Astrocyte of the hippocampus (primary cell): ENCODE results near the gene TRIO.
"Not testable (repeated sequence)": the region's sequence is repeated elsewhere in the genome, so short reads cannot be mapped to it uniquely, and the experiment has no call there.

Experiments
- DNase-seq: peaks from one replicate; pipeline ENCODE4 v3.0.0; 2011; ENCODE audit warnings: low read depth, low spot score

The TRIO gene

DNA sequence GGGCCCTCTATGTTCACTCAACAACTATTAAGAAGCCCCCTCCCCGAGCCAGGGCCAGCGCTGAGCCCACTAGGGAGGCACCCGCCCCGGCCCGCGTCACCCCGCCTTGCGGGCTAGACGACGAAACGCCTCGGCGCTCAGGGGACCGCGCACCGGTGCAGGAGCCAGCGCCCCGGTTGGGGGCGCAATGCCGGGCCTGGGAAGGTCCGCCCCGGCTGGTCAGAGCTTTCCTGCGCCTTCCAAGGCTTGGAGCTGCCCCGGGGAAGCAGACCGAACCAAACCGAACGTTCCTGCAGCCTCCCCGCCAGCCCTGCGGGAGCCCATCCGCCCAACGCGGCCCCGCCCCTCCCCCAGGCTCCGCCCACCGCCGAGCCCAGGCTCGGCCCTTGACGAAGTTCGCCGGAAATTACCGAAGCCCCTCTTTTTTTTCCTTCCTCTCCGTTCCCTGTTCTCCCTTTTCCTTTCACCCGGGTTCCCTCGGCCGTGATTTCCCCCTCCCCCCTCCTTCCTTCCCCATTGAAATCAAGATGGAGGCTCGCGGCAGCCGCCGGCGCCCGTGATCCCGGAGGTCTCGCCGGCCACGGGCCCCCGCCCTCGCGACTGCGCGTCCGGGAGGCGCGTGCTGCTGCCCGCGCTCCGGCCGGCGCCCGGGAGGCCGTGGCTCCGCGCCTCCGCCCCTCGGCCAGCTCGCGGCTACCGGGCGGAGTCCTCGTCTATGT lies at the start of gene TRIO:
TSS of gene TRIO (plus strand) at position 516 of the 719 bp plus-strand sequence. CDS start 384 bp downstream, outside the sequence.
- peak; percentile 97 for DNase-seq

DNA sequence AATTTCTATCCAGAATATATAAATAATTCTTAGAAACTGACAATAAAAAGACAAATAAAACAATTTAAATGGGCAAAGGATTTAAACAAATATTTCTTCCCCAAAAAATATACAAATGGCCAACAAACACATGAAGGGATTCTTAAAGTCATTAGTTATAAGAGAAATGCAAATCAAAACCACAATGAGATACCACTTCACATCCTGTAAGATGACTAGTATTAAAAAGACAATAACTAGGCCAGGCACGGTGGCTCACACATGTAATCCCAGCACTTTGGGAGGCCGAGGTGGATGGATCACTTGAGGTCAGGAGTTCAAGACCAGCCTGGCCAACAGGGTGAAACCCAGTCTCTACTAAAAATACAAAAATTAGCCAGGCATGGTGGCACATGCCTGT lies 45.8 kb upstream of the TRIO start:
- DNase-seq = not testable (repeated sequence)

DNA sequence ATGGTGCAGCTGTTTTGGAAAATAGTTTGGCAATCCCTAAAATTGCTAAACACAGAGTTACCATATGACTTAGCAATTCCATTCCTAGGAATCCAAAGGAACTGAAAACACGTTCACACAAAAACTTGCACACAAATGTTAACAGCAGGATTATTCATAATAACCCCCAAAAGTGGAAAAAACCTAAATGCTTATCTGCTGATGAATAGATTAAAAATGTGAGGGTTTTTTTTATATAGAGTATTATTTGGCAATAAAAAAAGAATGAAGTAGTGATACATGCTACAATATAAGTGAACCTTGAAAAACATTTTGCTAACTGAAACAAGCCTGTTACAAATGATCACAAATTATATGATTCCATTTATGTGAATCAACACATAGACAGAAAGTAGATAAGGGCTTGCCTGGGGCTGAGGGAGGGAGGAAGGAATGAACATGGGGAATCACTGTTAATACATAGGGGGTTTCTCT lies 45.1 kb upstream of the TRIO start:
- DNase-seq = no peak

DNA sequence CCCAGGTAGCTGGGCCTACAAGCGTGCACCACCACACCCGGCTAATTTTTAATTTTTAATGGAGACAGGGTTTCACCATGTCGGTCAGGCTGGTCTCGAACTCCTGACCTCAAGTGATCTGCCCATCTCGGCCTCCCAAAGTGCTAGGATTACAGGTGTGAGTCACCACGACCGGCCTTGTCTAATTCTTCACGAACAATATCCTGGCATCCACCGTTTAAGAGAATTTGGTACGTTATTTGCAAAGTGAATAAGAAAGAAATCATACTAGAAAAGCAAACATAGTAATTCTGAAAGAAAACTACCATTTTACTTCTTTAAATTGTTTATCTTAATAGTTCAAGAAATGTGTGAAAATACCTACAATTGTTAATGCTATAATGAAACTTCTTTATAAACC lies 42.9 kb upstream of the TRIO start:
- no peak for DNase-seq

DNA sequence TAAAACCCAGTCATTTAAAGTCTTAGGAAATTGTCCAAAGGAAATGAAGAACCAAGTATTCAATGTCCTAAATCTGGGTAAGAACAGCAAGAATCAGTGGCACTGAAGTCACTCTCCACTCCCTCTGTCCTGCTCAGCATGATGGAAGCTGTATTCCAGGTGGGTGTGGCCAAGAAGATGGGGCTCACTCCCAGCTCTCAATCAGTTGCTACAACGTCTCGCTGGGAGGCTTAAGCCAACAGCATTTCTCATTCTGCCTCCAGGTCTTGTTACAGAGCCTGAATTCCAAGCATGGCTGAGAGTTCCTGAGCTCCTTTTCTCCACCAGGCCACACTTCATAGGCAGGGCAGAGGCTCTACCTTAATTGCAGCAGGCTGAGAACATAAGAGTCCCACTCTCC lies 41.2 kb upstream of the TRIO start:
- DNase-seq = peak; percentile 28

DNA sequence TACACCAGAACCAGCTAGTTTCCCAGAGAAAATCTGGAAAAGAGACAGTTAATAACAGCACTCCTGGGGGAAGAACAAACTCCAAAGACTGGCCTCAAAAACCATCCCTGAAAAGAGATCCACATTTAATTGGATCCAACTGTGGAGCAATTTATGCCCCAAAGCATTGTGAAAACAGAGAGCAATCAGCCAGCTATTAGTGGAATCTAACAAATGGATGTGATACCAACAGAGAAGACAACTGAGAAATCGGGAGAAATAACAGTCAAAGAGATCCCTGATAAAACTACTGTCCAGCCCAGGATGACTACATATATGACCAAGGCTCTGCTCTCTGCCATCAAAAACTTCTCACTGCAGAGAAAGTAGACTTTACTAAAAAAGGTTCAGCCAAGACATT lies 40.5 kb upstream of the TRIO start:
- DNase-seq = no peak

DNA sequence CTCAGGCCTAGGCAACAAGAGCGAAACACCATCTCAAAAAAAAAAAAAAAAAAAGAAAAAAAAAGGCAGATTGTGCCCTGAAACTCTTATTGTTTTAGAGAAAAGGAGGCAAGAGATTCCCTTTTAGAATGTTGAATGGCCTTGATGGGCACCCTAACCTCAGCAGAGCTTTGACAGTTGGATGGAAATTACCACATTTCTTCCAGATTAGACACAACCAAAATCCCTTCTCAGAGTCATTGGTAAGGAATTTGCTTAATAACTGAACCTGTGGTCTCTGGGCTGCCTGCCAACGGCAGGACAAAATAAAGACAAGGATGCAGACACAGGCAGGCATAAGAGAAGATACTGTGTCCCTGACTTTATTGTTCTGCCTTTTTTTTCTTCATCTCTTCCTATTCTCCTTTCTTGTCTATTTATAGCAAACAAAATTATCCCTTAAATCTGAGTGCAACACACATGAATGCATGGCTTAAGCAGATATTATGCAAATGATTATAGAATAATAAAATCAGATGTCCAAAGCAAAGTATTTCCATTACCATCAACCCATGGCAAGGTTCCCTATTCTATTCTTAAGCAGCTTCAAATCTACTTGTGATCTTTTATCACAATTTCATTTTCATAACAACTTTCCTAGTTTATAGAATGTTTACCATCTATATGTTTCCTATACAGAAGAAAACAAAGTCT lies 37.3 kb upstream of the TRIO start:
- DNase-seq = peak; percentile 96

DNA sequence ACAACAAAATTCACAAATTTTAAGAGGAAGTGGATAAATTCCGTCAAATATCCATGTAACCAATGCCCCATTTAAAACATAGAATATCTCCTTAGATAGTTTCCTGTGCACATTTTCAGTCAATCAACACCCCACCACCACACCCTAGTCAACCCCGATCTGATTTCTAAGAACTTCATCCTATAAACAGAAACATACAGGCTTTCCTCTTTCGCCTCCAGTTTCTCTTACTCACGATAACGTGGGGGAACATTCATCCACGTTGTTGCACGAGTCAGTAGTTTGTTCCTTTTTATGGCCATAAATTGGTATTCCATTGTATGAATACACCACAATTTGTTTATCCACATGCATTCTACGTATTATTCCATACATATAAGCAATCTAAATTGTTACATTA lies 35.6 kb upstream of the TRIO start:
- DNase-seq = no peak

DNA sequence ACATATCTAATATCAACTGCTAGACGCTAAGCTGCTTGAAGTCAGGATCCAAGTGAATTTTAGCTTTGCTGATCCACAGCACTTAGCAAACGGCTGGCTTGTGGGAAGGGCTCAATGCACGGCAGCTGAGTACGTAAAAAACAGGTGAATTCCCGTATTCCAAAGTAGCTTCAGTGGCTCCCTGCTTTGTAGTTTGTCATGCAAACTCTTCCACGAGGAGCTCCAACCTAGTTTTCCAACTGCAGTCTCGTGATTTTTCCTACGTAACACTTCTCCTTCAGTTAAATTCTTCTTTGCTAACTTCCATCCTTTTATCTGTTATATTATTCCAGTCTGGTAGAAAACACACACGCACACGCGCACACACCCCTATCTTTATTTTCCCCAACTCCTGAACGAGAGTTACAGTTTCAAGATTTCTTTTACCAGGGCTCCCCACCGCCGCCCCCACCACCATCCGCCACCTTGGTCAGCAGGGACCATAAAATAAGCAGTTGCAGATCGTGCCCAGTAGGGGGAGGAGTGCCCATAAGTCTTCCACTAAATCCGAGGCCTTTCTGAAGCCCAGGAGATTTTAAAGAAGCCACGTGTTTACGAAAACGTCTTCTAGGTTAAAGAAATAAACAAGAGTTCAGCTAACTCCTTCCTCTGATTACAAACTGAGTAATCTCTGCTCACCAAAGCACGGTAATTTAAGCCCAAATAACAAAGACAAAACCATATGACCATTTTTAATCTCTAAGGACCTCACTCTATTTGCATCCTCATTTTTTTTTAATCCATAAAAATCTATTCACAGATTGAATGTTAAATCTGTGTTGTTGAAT lies 34.8 kb upstream of the TRIO start:
- peak; percentile 81 for DNase-seq

DNA sequence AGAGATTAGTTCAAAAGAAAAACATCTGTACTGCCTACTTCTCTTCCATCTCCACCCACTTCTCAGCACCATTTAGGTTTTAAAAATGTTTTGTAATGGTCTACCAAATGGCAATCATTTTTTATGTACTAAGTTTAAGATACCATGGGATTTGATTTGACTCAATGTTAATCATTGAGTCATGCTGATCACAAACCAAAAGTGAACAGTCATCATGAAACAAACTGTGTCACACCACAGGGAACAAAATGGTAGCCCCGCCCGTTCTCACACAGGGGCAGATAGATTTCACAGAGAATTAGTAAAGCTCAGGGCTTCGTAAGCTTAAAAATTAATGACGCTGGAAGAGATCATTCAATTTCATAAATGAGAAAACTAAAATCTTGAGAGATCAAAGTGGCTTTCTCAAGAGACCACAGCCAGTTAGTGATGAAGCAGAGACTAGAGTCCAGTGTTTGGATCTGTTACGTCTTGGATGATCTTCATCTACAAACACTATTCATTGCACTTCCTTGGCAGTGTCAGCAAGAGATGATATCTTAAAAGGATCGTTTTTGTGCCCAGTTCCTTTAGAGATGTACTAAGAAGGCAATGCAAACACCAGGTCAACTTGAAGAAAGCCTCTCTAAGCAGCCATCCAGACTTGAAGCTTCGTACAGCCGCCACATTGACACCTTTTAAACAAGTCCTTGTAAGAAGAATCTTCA lies 33.9 kb upstream of the TRIO start:
- peak; percentile 40 for DNase-seq

DNA sequence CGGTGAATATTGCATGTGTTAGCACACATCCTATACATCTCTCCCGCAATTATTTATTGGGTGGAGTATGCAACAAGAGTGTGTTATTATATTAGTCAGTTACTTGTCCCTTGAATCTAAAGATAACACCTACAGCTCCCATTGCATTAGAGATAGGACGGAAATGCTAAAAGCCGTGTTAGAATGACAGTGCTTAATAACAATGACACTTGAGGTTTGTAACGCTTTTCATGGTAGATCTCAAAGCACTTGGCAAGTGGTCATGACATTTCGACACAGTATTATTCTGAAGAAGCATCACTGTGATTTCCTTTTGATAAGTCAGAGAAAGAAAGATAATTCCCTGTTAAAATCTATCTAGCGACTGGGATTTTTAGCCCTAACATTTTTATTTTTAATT lies 33.4 kb upstream of the TRIO start:
- no peak for DNase-seq

DNA sequence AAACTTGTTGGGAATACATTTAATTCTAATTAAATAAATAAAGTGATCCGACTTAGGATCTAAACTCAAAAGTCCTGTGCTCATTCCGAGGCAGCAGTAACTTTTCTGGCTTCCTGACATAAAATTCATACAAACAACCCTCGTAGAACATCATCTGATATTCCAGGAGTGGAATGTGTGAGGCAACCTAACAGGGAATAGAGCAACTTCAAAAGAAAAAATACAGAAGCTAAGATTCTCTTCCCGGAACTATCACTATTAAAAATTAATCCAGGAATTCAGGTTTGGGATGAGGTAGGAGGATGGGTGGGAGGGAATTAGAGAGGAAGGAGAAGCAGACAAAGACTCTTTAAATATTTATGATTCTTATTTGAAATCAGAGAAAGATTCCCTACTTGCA lies 32.9 kb upstream of the TRIO start:
- no peak for DNase-seq

DNA sequence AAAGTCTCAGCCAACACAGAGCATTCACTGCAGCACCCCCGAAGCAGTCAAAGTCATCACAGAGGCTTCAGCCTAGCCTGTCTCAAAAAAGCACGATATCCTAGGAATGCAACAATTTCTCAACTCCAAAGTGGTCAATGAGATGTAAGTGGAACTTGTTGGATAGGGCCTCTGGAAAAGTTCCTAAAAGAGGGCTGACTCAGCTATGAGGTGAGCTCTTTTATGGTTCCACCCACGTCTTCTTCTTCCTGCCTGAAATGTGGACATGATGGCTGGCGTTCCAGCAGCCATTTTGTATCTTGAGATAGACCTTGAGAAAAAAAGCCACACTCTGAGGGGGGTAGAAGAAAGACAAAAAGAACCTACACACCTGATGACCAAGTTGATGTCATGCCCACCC lies 32.5 kb upstream of the TRIO start:
- DNase-seq = peak; percentile 64

DNA sequence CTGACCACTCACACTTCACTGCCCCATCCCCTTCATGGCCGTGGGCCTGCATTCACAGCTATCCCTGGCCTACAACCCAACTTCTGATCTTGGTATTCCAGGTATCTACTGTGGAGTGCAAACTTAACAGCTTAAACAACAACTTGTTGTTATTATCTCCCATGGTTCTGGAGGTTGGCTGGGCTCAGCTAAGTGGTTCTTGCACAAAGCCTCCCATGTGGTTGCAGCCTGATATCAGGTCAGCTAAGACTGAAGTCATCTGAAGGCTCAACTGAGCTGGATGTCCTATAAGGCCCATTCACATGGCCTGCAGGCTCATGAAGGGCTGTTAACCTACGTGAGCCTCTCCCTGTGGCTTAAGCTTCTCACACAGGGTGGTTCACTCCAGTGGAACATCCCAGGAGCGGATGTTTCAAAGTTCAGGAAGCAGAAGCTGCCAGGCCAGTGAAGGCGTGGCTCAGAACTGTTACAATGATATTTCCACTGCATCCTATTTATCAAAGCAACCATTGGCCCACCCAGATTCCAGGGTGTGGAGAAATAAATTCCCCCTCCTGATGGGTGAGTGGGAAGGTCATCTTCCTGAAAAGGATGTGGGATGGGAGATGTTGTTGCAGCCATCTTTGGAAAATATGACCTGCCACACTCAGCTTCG lies 30.0 kb upstream of the TRIO start:
- DNase-seq = no peak

DNA sequence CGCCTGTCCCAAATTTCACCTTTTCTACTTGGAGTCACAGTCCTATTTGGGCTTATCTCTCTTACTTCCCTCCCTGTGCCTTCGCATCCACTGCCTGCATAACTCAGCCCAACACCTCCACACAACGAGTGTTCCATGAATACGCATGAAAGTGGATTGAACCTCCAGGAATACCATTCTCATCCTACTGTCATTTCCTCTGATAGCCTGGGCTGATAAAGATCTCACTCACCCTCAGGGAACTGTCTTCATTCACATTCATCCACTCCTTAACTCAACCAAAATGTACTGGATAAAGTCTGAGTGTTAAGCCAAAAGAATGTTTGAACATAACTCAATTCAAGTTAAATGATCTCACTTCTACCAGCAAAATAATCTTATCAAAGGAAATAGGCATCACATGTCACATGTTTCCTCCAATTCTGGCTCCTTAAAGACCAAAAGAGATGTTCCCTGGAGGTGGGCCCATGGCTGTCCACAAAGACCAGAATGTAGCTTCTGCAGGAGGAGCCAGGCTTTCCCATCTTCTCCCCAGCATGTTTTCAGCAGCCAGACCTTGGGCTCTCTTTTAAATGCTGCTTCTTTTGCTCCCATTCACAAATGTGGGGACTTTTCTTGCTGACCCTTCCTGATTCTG lies 28.4 kb upstream of the TRIO start:
- no peak for DNase-seq

DNA sequence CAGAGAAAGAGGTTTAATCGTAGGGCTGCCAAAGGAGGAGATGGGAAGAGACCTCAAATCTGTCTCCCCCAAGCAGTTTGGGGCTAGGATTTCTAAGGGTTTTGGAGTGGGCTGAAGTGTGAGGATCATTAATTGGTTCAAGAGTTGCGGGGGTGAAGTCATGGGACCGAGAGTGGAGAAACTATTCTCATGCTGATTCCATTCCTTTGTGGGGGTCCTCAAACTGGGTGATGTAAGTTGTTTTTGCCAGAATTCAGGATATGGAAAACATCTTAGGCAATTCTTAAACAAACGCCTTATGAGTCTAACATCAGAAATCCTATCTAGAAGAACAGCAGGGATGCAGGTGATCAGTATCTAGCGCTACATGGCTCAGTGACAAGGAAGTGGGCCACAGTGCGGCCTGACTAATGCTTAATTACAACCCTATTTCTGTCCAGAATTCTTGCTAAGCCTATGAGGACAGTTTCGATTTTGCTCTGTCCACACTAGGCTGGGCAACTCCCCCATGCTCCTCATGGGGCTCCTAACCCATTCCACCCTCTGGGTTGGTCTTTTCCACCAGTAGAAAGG lies 27.7 kb upstream of the TRIO start:
- DNase-seq = no peak

DNA sequence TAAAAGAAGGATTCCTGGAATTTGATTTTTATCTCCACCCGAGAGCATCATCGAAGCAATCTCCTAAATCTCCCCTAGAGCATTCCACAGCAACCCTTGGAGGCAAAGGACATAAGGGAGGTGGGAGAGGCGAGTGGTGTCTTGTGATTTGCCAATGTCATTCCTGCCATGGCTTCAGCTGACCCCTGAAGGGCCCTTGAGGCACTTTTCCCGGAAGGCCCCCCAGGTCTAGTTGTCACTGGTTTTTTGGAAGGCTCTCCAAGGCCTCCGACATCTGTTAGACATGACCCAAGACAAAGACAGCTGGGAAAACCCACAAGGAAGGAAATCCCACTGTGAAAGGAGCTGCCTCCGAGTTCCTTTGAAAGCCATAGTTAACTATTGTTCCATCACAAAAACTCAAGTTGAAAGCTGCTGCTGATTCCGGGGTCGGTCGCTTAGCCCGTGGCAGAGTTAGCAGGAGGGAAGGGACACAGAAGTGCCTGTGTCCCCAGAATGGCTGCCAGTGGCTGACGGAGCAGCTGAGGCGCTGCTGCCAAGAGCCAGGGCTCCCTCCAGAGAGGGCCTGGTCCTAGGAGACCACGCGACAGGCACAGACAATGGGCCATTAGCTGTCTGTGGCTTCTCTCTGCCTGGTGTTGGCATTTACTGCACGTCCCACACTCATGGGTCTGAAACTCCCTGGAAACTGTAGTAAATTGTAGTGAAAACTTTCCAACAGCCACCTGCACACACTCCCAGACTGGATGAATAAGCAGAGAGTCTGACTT lies 24.4 kb upstream of the TRIO start:
- peak; percentile 55 for DNase-seq

DNA sequence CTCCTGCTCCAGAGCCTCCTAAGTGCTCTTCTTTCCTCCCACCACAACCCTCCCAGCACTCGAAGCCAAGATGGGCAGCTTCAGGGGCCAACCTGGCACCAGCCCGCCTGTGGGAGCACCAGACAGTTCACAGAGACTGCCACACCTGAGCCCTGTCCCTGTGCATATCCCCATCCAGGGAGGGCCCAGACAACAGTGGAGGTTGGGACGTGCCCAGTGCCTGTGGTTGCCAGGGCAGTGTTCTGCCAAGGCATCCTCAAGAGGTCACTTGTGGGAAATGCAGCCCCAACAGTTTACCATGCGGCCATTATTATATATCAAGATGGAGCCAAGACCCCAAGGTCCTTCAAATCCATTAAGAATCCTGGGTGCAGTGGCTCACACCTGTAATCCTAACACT lies 23.0 kb upstream of the TRIO start:
- no peak for DNase-seq

DNA sequence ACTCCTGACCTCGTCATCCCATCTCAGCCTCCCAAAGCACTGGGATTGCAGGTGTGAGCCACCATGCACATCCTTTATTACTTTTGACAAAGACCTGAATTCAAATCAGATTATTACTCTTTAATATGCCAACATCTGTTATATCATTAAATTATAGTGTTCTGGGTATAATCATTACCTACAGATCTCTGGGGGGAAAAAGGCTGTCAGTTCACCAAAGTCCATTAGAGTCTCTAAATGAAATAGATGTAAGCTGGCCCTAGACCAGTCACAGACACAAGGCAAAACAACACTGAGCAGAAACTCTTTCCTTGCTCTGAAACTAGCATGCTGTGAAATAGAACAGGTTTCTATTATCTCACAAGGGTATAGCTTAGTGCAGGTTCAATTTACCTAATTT lies 21.6 kb upstream of the TRIO start:
- DNase-seq = no peak

DNA sequence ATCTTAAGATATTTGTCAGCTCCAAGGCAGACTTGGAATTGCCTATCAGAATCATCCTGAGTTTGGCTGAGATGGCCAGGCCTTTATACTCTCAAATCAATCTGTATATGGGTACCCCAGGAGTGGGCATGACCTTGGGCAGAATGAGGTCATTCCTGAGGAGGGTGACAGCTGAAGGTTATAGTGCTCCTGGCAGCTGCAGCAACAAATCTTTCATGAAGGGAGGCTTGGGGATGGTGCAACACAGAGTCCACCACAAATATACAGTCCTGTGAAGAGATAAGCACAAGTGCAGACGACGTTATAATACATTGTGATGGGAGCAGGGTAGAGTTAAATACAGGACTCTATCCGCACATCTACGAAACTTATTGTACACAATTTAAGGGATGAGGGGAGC lies 21.1 kb upstream of the TRIO start:
- DNase-seq = no peak
